Natural killer cell treated with Interleukin-12 subunit alpha and Interleukin-12 subunit beta and Interleukin-15 and Interleukin-18, amount 100 ng/mL, for 72 hours (primary cell): ENCODE data around the gene HSFX4. TPM values are rescaled to one million over a fixed set of nuclear protein-coding genes. Genes with fewer than 3 reads are reported as not detected.
"Not testable (repeated sequence)": the region's sequence is repeated elsewhere in the genome, so short reads cannot be mapped to it uniquely, and the experiment has no call there.

Experiments used
- ATAC-seq, 2 donors: fragments of 150-1000 bp; cut with Tn5 transposase in 1 of 2; sonication (Bioruptor Pico), chemical (Tn5 transposase) in 1 of 2; 2 replicates each; pipeline ENCODE4 v1.10.0; 2021
- DNase-seq: peaks from one replicate; pipeline ENCODE4 v3.0.0; 2022; ENCODE audit warnings: low spot score
- H3K27ac Mint-ChIP-seq, 2 donors: 1 replicate in 1 of 2; 2 replicates in 1 of 2; pipeline ENCODE4 v1.8.0; 2022; ENCODE audit warnings: mixed read lengths in 2 of 2, mild to moderate bottlenecking in 1 of 2, moderate library complexity in 1 of 2
- H3K27me3 Mint-ChIP-seq, 2 donors: 1 replicate in 1 of 2; 2 replicates in 1 of 2; pipeline ENCODE4 v1.8.0; 2022; ENCODE audit warnings: mixed read lengths in 2 of 2
- H3K36me3 Mint-ChIP-seq: one replicate; pipeline ENCODE4 v1.8.0; 2022; ENCODE audit warnings: mixed read lengths
- H3K4me1 Mint-ChIP-seq, 2 donors: 1 replicate in 1 of 2; 2 replicates in 1 of 2; pipeline ENCODE4 v1.8.0; 2022; ENCODE audit warnings: low read depth in 2 of 2, mixed read lengths in 2 of 2, mild to moderate bottlenecking in 1 of 2
- H3K4me3 Mint-ChIP-seq: one replicate; pipeline ENCODE4 v1.8.0; 2022; ENCODE audit warnings: mixed read lengths
- H3K9me3 Mint-ChIP-seq: 2 replicates; pipeline ENCODE4 v1.8.0; 2022; ENCODE audit warnings: mixed read lengths
- total RNA-seq, 2 donors: library from RNA; stranded (reverse); gene quantifications; one replicate each; pipeline ENCODE4 v1.2.3, GENCODE V29; 2022

The HSFX4 gene
- total RNA-seq, 2 donors from 2014 or later: not detected

GRCh38 chrX:149945087-149945670, 15.8 kb downstream of the HSFX4 start:
- not testable (repeated sequence) for H3K4me1 Mint-ChIP-seq, DNase-seq, H3K27me3 Mint-ChIP-seq, ATAC-seq, H3K36me3 Mint-ChIP-seq, H3K9me3 Mint-ChIP-seq, H3K4me3 Mint-ChIP-seq
- H3K27ac Mint-ChIP-seq: peak overlapping the region in 1 of 2 donors; percentile 45

GRCh38 chrX:149945820-149946219, 16.4 kb downstream of the HSFX4 start:
- not testable (repeated sequence) for ATAC-seq, H3K27ac Mint-ChIP-seq, H3K27me3 Mint-ChIP-seq, H3K9me3 Mint-ChIP-seq, H3K36me3 Mint-ChIP-seq, DNase-seq, H3K4me3 Mint-ChIP-seq, H3K4me1 Mint-ChIP-seq

- not testable (repeated sequence) for H3K36me3 Mint-ChIP-seq, H3K9me3 Mint-ChIP-seq, ATAC-seq, DNase-seq, H3K27me3 Mint-ChIP-seq, H3K4me3 Mint-ChIP-seq, H3K4me1 Mint-ChIP-seq
- peak overlapping the region in 1 of 2 donors; percentile 62 for H3K27ac Mint-ChIP-seq
Observed at GRCh38 chrX:149946932-149947331, 17.6 kb downstream of the HSFX4 start.

GRCh38 chrX:149948016-149948415, 18.6 kb downstream of the HSFX4 start:
- Mint-ChIP-seq H3K27me3 (no peaks in the 10 kb centered on the region), H3K27ac (no peak overlapping the region), H3K9me3 (no peaks in the 10 kb centered on the region), H3K36me3 (peaks cover 6% of the 10 kb centered on the region), H3K4me3 (no peak overlapping the region), H3K4me1 (no peaks in the 10 kb centered on the region)
- no peak for DNase-seq
- ATAC-seq: no peak

GRCh38 chrX:149949743-149950436, 20.5 kb downstream of the HSFX4 start:
- Mint-ChIP-seq H3K27me3 (no peaks in the 10 kb centered on the region), H3K9me3 (no peaks in the 10 kb centered on the region), H3K4me1 (no peaks in the 10 kb centered on the region), H3K4me3 (no peak overlapping the region), H3K36me3 (peaks cover 6% of the 10 kb centered on the region), H3K27ac (no peak overlapping the region)
- no peak for ATAC-seq
- no peak for DNase-seq

GRCh38 chrX:149950681-149951080, 21.3 kb downstream of the HSFX4 start:
- H3K27ac Mint-ChIP-seq: no peak overlapping the region
- H3K27me3 Mint-ChIP-seq: no peaks in the 10 kb centered on the region
- no peak for ATAC-seq
- no peaks in the 10 kb centered on the region for H3K4me1 Mint-ChIP-seq
- peaks cover 6% of the 10 kb centered on the region for H3K36me3 Mint-ChIP-seq
- H3K4me3 Mint-ChIP-seq: no peak overlapping the region
- no peak for DNase-seq
- no peaks in the 10 kb centered on the region for H3K9me3 Mint-ChIP-seq

GRCh38 chrX:149961572-149961971, 32.2 kb downstream of the HSFX4 start:
- H3K4me1 Mint-ChIP-seq: peaks cover 0 to 4% of the 10 kb centered on the region in 2 donors
- H3K27me3 Mint-ChIP-seq: peaks cover 0 to 1% of the 10 kb centered on the region in 2 donors
- no peak for DNase-seq
- no peak overlapping the region for H3K27ac Mint-ChIP-seq
- no peaks in the 10 kb centered on the region for H3K9me3 Mint-ChIP-seq
- no peak overlapping the region for H3K4me3 Mint-ChIP-seq
- no peak for ATAC-seq
- H3K36me3 Mint-ChIP-seq: no peaks in the 10 kb centered on the region

GRCh38 chrX:149962010-149962409, 32.6 kb downstream of the HSFX4 start:
- H3K9me3 Mint-ChIP-seq: no peaks in the 10 kb centered on the region
- ATAC-seq (no peak), DNase-seq (no peak)
- H3K4me1 Mint-ChIP-seq: peaks cover 0 to 4% of the 10 kb centered on the region in 2 donors
- peaks cover 0 to 2% of the 10 kb centered on the region in 2 donors for H3K27me3 Mint-ChIP-seq
- H3K4me3 Mint-ChIP-seq: no peak overlapping the region
- H3K27ac Mint-ChIP-seq: no peak overlapping the region
- no peaks in the 10 kb centered on the region for H3K36me3 Mint-ChIP-seq

GRCh38 chrX:149962859-149963757, 33.7 kb downstream of the HSFX4 start:
- no peaks in the 10 kb centered on the region for H3K36me3 Mint-ChIP-seq
- no peak for DNase-seq
- H3K27ac Mint-ChIP-seq: no peak overlapping the region
- H3K27me3 Mint-ChIP-seq: peaks cover 0 to 2% of the 10 kb centered on the region in 2 donors
- peaks cover 4% of the 10 kb centered on the region in 2 donors for H3K4me1 Mint-ChIP-seq
- H3K4me3 Mint-ChIP-seq: no peak overlapping the region
- H3K9me3 Mint-ChIP-seq: no peaks in the 10 kb centered on the region
- peak in 1 of 2 donors; percentile 64 for ATAC-seq

GRCh38 chrX:149979126-149979644, 49.8 kb downstream of the HSFX4 start:
- no peaks in the 10 kb centered on the region for H3K9me3 Mint-ChIP-seq
- DNase-seq (no peak), ATAC-seq (no peak)
- no peaks in the 10 kb centered on the region for H3K27me3 Mint-ChIP-seq
- H3K4me3 Mint-ChIP-seq: no peak overlapping the region
- H3K4me1 Mint-ChIP-seq: no peaks in the 10 kb centered on the region
- no peak overlapping the region for H3K27ac Mint-ChIP-seq
- no peaks in the 10 kb centered on the region for H3K36me3 Mint-ChIP-seq

Other genes starting within 250 kb of the HSFX4 start
- gene MAGEA11, start 217.5 kb upstream of the HSFX4 start, total RNA-seq: not detected
- under 1 TPM; 0.33 to 0.52 TPM for gene HSFX1, start 155.5 kb upstream of the HSFX4 start, total RNA-seq
- gene MAGEA9, start 147.6 kb upstream of the HSFX4 start, total RNA-seq: not detected
- gene MAGEA8, start 48.4 kb upstream of the HSFX4 start, total RNA-seq: not detected
- gene EOLA2, start 8.9 kb downstream of the HSFX4 start, total RNA-seq: 10 to 100 TPM; 46.9 to 64.3 TPM